ENCODE measurements around the gene TTC7B.

- TF ChIP-seq POLR2A (IDR thresholded peaks at IDR 0.05; ENCODE audit: low read depth, low read length) (no peak), TAF1 (IDR thresholded peaks at IDR 0.05; ENCODE audit: borderline replicate concordance, low read depth, low read length) (no peak)
Measured at GRCh38 chr14:90677484-90678050, 138.7 kb downstream of the TTC7B start.
